ENCODE data around the gene TTC22.

DNA sequence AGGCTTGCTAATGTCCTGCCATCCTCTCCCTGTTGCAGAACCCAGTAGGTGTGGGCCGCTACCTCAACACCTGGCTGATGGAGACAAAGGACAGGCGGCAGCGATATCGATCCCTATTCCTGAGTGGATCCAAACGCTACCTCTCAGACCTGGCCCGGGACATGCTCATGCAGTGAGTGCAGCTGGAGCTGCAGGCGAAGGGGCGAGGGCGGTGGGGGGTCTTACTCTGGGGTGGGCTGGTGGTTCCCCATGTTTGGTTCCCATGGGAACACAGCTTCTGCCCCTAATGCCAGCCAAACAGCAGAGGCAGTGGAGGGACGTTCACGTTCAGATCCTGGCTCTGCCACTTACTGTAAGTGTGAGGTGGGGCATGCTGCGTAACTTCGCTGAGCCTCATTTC is 15.8 kb upstream of the TTC22 start:
- TF ChIP-seq, protein P1, sequence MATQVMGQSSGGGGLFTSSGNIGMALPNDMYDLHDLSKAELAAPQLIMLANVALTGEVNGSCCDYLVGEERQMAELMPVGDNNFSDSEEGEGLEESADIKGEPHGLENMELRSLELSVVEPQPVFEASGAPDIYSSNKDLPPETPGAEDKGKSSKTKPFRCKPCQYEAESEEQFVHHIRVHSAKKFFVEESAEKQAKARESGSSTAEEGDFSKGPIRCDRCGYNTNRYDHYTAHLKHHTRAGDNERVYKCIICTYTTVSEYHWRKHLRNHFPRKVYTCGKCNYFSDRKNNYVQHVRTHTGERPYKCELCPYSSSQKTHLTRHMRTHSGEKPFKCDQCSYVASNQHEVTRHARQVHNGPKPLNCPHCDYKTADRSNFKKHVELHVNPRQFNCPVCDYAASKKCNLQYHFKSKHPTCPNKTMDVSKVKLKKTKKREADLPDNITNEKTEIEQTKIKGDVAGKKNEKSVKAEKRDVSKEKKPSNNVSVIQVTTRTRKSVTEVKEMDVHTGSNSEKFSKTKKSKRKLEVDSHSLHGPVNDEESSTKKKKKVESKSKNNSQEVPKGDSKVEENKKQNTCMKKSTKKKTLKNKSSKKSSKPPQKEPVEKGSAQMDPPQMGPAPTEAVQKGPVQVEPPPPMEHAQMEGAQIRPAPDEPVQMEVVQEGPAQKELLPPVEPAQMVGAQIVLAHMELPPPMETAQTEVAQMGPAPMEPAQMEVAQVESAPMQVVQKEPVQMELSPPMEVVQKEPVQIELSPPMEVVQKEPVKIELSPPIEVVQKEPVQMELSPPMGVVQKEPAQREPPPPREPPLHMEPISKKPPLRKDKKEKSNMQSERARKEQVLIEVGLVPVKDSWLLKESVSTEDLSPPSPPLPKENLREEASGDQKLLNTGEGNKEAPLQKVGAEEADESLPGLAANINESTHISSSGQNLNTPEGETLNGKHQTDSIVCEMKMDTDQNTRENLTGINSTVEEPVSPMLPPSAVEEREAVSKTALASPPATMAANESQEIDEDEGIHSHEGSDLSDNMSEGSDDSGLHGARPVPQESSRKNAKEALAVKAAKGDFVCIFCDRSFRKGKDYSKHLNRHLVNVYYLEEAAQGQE (IDR thresholded peaks at IDR 0.05; ENCODE audit: insufficient read depth in 1 of 2, low read depth in 2 of 2, low read length in 2 of 2) = no peak
- TF ChIP-seq POLR2AphosphoS5 (IDR thresholded peaks at IDR 0.05; ENCODE audit: low read depth, low read length) (no peak), TAF1 (IDR thresholded peaks at IDR 0.05; ENCODE audit: borderline replicate concordance, insufficient read depth, low read length) (no peak), SIN3A (IDR thresholded peaks at IDR 0.05; ENCODE audit: borderline replicate concordance, insufficient read depth, low read length) (no peak), FOXP2 (optimal IDR thresholded peaks at IDR 0.05; ENCODE audit: borderline replicate concordance, extremely low read depth, extremely low read length, insufficient read depth) (no peak)
